Calu3 (cell line): ENCODE results near the gene ASIC2. TPM values are rescaled to one million over a fixed set of nuclear protein-coding genes. Genes with fewer than 3 reads are reported as not detected.

ENCODE experiments used
- BruUV-seq: library from RNA; stranded (reverse); fragments of 400-500 nt; replicated peaks from 2 replicates; lab custom pipeline; 2021; lab: Mats Ljungman, UMichigan
- CTCF ChIA-PET: fragments of 300-600 bp; sonication (Branson Sonifier 250); formaldehyde crosslinking; loops from one replicate; lab custom pipeline; 2022; ENCODE audit warnings: antibody characterized with exemption; lab: Charles Lee
- DNase-seq: peaks from one replicate; pipeline ENCODE4 v3.0.0; 2022
- H3K27ac Mint-ChIP-seq: one replicate; pipeline ENCODE4 v1.8.0; 2022; ENCODE audit warnings: mixed read lengths; ENCODE audit not compliant: unreplicated experiment
- H3K27me3 Mint-ChIP-seq: one replicate; pipeline ENCODE4 v1.8.0; 2022; ENCODE audit warnings: mixed read lengths; ENCODE audit not compliant: unreplicated experiment
- H3K36me3 Mint-ChIP-seq: one replicate; pipeline ENCODE4 v1.8.0; 2022; ENCODE audit warnings: mild to moderate bottlenecking, moderate library complexity, mixed read lengths; ENCODE audit not compliant: insufficient read depth, unreplicated experiment
- H3K4me1 Mint-ChIP-seq: one replicate; pipeline ENCODE4 v1.8.0; 2022; ENCODE audit warnings: mild to moderate bottlenecking, low read depth, mixed read lengths; ENCODE audit not compliant: unreplicated experiment
- H3K4me3 Mint-ChIP-seq: one replicate; pipeline ENCODE4 v1.8.0; 2022; ENCODE audit warnings: mild to moderate bottlenecking, low read depth, moderate library complexity, mixed read lengths; ENCODE audit not compliant: unreplicated experiment
- H3K9me3 Mint-ChIP-seq: one replicate; pipeline ENCODE4 v1.8.0; 2022; ENCODE audit warnings: low read depth, mixed read lengths; ENCODE audit not compliant: unreplicated experiment
- intact Hi-C: fragments of 100-400 bp; cut with micrococcal nuclease; formaldehyde crosslinking; loops from one replicate; pipeline ENCODE4 v1.10.0; 2022; ENCODE audit not compliant: unreplicated experiment
- total RNA-seq: library from RNA; stranded (reverse); gene quantifications from 2 replicates; pipeline ENCODE4 v1.2.3, GENCODE V29; 2022
- TF ChIP-seq, protein P1 (sequence below): fragments of 200-600 bp; IDR thresholded peaks from one replicate; pipeline ENCODE4 v1.8.0; 2022; ENCODE audit warnings: antibody characterized with exemption; ENCODE audit not compliant: unreplicated experiment

ASIC2 gene
- total RNA-seq, 1 experiment from 2014 or later: not detected

DNA sequence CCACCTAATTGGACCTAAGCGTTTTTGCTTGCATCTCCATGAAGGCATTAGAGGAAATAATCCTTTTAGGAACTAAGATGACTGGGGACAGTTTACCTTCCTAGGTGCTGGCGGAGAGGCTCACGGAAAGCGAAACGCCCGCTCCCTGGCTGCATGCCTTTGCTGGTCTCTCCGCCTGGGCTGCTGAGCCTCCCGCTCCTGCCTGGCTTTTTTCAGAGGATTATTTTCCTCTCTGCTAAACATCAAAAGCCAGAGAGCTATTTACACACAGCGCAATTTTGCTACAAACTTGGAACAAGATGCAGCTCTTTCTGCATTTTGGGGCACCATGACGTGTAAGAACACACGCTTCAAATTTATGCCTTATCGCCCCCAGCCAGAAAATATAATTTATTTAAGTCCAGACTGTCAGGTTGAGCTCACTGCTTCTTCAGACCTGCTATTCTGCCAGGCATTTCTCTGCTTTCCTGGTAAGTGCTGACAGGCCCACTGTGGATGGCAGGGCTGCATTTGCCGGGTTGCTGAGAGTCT, 177.0 kb downstream of the ASIC2 start:
- intact Hi-C loops: no loop called here
- CTCF ChIA-PET: interaction anchor here (0.7 kb wide), 1 partner anchor 1724 kb away, joined by 3 read pairs; no protein-coding TSS in a partner anchor
- Mint-ChIP-seq H3K4me1 (no peaks in the 10 kb centered on the region), H3K4me3 (no peak overlapping the region), H3K27ac (no peak overlapping the region), H3K27me3 (peaks cover 87% of the 10 kb centered on the region), H3K9me3 (no peaks in the 10 kb centered on the region), H3K36me3 (no peaks in the 10 kb centered on the region)
- BruUV-seq: no TSS peak
- no peak for DNase-seq
- TF ChIP-seq, protein P1, sequence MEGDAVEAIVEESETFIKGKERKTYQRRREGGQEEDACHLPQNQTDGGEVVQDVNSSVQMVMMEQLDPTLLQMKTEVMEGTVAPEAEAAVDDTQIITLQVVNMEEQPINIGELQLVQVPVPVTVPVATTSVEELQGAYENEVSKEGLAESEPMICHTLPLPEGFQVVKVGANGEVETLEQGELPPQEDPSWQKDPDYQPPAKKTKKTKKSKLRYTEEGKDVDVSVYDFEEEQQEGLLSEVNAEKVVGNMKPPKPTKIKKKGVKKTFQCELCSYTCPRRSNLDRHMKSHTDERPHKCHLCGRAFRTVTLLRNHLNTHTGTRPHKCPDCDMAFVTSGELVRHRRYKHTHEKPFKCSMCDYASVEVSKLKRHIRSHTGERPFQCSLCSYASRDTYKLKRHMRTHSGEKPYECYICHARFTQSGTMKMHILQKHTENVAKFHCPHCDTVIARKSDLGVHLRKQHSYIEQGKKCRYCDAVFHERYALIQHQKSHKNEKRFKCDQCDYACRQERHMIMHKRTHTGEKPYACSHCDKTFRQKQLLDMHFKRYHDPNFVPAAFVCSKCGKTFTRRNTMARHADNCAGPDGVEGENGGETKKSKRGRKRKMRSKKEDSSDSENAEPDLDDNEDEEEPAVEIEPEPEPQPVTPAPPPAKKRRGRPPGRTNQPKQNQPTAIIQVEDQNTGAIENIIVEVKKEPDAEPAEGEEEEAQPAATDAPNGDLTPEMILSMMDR: no peak

DNA sequence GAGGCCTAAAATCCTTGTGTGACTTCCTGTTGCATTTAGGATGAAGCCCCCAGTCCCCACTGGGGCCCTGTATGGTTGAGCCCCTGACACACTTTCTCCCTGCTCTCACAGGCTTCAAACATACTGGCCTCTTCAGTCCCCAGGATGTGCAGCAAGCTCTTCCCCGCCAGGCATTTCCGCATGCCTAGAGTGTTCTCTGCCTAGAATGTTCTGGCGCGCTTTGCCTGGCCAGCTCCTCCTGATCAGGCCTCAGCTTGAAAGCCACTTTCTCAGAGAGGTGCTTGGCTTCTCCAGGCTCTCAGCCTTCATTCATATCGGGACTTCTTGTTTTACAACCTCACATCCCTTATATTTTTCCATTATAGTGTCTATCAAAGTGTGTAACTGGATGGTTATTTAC, 177.7 kb downstream of the ASIC2 start:
- Mint-ChIP-seq H3K4me1 (no peaks in the 10 kb centered on the region), H3K27ac (no peak overlapping the region), H3K27me3 (peaks cover 87% of the 10 kb centered on the region), H3K36me3 (no peaks in the 10 kb centered on the region), H3K9me3 (no peaks in the 10 kb centered on the region), H3K4me3 (no peak overlapping the region)
- CTCF ChIA-PET: interaction anchor here (0.7 kb wide), 1 partner anchor 1725 kb away, joined by 3 read pairs; no protein-coding TSS in a partner anchor
- DNase-seq: no peak
- intact Hi-C loops: no loop called here
- BruUV-seq: no TSS peak
- TF ChIP-seq, protein P1: no peak

DNA sequence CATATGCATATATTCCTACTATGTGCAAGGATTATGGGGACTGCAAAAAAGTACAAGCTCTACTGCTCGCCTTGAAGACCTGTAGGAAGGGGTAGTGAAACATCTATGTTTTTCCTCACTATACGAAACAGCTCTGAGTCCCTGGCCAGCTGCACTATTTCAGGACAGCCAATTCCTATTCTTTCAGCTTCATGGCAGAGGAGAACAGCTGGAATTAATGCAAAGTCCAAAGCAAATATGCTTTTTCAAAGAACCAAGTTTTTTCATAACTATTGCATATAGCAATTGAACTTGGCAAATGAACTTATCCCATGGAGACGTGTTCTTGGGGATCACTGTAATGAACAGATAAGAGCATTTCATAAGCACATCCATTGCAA, 179.1 kb downstream of the ASIC2 start:
- no peak overlapping the region for H3K4me3 Mint-ChIP-seq
- intact Hi-C loops: no loop called here
- H3K4me1 Mint-ChIP-seq: no peaks in the 10 kb centered on the region
- H3K27me3 Mint-ChIP-seq: peaks cover 87% of the 10 kb centered on the region
- CTCF ChIA-PET: no interaction called here
- H3K9me3 Mint-ChIP-seq: no peaks in the 10 kb centered on the region
- DNase-seq: no peak
- TF ChIP-seq, protein P1: no peak
- BruUV-seq: no TSS peak
- no peaks in the 10 kb centered on the region for H3K36me3 Mint-ChIP-seq
- H3K27ac Mint-ChIP-seq: no peak overlapping the region

DNA sequence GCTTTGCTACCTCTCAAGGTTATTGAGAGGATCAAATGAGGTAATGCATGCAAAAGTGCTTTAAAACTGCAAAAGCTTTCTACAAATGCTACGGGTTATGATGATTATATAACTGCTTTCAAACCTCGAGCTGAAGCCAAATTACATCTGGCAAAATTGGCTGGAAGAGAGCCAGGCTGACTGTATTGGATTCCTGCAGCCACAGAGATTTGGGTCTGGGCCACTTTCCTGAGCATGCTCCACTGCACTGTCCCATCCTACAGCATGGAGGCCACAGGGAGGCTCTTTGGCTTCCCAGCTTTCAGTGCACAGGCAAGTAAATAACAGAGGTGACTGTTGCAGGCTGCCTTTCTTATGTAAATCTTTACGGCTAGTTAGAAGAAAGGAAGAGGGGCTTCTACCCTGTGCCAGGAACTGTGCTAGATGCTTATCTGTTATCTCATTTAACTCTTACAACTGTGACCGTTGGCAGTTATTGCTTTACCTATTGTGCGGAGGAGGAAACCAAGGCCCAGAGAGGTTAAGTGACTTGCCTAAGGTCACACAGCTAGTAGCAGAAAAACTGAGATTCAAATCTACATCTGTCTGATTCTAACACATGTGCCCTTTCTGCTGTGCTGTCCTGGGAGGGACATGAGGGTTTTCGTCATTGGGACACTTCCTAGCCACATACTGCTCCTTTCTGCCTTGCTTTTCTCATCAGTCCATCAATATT, 179.7 kb downstream of the ASIC2 start:
- intact Hi-C loops: no loop called here
- Mint-ChIP-seq H3K27me3 (peaks cover 82% of the 10 kb centered on the region), H3K27ac (no peak overlapping the region), H3K4me1 (no peaks in the 10 kb centered on the region), H3K36me3 (no peaks in the 10 kb centered on the region), H3K4me3 (no peak overlapping the region), H3K9me3 (no peaks in the 10 kb centered on the region)
- TF ChIP-seq, protein P1: no peak
- BruUV-seq: no TSS peak
- DNase-seq: no peak
- CTCF ChIA-PET: no interaction called here
